HG03175 (cell line): ENCODE results near the gene ZNF8.
"Not testable (repeated sequence)": the region's sequence is repeated elsewhere in the genome, so short reads cannot be mapped to it uniquely, and the experiment has no call there.

ENCODE experiments used
- ATAC-seq: cut with Tn5 transposase; IDR thresholded peaks from one replicate; pipeline ENCODE4 v1.9.1; 2021; ENCODE audit warnings: mild to moderate bottlenecking, moderate library complexity; ENCODE audit not compliant: unreplicated experiment

ZNF8 gene

GRCh38 chr19:58278541-58279041 is at the start of gene ZNF8:
ZNF8 (plus strand) TSS chr19:58278955; CDS start chr19:58279082, 127 bp downstream.
- ATAC-seq = peak; percentile 97

DNA sequence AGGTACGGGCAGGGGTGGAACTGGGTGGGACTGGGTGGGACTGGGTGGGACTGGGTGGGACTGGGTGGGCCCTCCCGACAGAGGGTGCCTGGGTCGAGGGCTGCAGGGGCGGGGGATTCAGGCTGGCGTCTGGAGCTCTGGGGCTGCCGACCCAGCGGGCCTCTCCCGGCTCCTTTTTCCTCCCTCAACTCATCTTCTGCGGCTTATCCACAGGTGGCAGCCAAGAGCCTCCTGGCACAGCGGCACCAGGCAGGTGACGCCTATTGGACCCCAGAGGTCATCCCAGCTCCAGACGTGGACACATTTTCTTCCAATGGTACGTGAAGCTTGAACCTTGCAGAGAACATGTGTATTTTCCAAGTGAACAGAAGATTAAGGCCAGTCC is 49.5 kb upstream of the ZNF8 start:
- no peak for ATAC-seq

DNA sequence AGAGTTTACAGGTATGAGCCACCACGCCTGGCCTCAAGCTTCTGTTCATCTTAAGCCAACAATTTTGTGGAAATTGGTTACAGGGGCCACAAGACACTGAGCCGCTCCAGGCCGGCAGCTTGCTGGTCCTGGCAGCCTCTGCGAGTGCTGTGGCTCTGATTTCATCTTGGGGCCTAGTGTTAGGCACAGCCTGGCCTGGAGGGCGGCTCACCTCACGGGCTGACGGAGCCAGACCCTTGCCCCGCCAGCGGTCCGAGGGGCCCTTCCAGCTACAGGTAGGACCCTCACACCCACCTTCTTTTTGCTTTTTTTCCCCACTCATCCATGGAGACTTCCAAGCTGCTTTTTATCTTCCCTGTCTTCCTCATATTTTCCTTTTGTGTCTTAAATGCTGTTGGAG is 41.4 kb upstream of the ZNF8 start:
- no peak for ATAC-seq

GRCh38 chr19:58243351-58243750 is 35.4 kb upstream of the ZNF8 start:
- no peak for ATAC-seq

- no peak for ATAC-seq
Measured at GRCh38 chr19:58248886-58249285, 29.9 kb upstream of the ZNF8 start.

DNA sequence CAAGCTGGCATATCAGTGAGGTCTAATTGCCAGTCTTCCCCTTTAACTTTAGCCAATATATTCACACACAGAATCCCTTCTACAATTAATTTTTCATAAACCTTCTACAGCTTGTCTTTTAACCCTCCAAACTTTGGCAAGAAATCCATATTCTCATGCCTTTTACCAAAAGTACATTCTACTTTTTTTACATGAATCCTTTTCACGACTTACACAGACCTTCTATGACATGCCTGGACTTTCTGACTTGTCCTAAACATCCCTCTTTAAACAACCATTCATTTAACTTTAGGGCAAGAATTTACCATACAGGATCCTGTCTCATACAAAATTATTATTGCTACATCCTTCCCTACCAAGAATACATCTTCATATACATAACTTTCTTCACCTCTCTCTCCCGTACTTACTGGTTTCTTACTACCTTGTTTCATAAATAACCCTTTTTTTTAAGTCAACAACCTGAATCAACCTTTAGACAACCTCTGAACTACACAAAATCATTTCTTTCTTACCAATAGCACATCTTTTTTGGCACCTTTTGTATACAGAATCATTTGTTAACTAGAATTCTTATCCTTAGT is 26.6 kb upstream of the ZNF8 start:
- no peak for ATAC-seq

DNA sequence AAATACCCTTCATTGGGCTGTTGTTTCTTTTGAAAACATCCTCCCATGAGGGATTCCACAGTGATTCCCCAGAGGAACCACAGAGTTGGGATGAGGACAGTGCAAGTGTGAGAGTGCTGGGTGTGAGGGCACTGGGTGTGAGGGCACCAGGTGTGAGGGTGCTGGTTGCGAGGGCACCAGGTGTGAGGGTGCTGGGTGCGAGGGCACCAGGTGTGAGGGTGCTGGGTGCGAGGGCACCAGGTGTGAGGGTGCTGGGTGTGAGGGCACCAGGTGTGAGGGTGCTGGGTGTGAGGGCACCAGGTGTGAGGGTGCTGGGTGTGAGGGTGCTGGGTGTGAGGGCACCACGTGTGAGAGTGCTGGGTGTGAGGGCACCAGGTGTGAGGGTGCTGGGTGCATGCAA is 20.5 kb upstream of the ZNF8 start:
- ATAC-seq = not testable (repeated sequence)

DNA sequence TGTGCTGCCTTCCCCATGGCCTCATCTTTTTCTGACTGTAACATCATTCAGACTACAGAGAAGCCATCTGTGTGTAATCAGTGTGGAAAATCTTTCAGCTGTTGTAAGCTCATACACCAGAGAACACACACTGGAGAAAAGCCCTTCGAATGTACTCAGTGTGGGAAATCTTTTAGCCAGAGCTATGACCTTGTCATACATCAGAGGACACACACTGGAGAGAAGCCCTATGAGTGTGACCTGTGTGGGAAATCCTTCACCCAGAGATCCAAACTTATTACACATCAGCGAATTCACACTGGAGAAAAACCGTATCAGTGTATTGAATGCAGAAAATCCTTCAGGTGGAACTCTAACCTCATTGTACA is 17.2 kb upstream of the ZNF8 start:
- ATAC-seq = no peak

DNA sequence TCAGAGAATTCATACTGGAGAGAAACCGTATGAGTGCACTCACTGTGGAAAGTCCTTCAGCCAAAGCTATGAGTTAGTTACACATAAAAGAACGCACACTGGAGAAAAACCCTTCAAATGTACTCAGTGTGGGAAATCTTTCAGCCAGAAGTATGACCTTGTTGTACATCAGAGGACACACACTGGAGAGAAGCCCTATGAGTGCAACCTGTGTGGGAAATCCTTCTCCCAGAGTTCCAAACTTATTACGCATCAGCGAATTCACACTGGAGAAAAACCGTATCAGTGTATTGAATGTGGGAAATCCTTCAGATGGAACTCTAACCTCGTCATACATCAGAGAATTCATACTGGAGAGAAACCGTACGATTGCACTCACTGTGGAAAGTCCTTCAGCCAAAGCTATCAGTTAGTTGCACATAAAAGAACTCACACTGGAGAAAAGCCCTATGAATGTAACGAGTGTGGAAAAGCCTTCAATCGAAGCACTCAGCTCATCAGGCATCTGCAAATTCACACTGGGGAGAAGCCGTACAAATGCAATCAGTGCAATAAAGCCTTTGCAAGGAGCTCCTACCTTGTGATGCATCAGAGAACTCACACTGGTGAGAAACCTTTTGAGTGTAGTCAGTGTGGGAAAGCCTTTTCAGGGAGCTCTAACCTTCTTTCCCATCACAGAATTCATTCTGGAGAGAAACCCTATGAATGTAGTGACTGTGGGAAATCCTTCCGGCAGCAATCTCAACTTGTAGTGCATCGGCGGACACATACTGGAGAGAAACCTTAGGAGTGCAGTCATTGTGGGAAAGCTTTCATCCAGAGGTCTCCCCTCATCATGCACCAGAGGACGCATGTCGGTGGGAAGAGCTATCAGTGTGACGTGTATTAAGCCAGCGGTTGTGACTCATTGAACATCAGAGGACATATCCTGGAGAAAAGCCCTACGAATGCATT is 16.5 kb upstream of the ZNF8 start:
- no peak for ATAC-seq

DNA sequence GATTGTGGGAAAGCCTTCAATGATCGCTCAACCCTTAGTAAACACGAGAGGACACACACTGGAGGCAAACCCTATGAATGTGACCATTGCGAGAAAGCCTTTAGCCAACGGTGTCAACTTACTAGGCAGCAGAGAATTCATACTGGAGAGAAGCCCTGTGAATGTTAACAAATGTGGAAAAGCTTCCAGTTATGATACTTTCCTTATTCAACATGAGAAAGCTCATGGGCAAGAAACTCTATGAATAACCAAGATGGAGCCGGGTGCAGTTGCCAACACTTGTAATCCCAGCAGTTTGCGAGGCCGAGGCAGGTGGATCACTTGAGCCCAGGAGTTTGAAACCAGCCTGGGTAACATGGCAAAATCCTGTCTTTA is 15.8 kb upstream of the ZNF8 start:
- ATAC-seq = no peak

GRCh38 chr19:58265100-58265499 is 13.7 kb upstream of the ZNF8 start:
- no peak for ATAC-seq

- no peak for ATAC-seq
Measured at GRCh38 chr19:58268344-58268743, 10.4 kb upstream of the ZNF8 start.

DNA sequence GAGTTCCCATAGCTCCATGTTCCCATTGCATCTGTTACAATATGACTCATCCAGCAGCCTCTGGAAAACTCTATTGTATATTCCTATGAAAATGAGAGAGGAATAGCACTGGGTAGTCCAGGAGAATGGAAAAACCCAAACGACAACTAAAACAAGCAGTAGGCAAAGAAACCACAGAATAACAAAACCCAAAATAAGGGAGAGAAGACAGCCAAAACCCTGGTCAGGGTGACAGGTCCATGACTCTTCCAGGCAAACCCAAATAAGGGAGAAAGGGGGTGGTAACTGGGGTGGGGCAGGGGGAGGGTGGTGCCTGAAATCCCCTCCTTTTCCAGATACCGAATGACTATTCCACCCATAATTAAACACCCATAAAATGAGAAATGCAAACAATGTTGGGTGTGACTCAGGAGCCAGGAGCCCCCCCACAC is 4.0 kb upstream of the ZNF8 start:
- ATAC-seq = no peak

GRCh38 chr19:58275564-58275963 is 3.2 kb upstream of the ZNF8 start:
- ATAC-seq = no peak

DNA sequence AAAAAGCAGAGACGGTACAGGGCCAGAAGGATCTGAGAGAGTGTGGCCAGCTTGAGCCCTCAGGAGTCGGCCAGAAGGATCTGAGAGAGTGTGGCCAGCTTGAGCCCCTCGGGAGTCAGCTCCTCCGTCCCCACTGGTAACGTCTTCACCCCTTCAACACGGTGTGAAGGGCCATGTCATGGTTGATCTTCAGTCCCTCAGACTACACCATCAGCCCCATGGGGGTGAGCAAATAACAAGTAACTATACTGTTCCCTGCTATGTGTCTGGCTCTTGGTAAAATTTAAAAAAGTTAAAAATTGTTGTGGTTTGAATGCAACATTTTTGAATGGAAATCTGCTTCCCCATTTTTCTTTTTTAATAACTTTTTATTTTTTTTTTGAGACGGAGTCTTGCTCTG is 1.6 kb upstream of the ZNF8 start:
- no peak for ATAC-seq

GRCh38 chr19:58277748-58278540 is 811 bp upstream of the ZNF8 start:
- ATAC-seq = no peak

DNA sequence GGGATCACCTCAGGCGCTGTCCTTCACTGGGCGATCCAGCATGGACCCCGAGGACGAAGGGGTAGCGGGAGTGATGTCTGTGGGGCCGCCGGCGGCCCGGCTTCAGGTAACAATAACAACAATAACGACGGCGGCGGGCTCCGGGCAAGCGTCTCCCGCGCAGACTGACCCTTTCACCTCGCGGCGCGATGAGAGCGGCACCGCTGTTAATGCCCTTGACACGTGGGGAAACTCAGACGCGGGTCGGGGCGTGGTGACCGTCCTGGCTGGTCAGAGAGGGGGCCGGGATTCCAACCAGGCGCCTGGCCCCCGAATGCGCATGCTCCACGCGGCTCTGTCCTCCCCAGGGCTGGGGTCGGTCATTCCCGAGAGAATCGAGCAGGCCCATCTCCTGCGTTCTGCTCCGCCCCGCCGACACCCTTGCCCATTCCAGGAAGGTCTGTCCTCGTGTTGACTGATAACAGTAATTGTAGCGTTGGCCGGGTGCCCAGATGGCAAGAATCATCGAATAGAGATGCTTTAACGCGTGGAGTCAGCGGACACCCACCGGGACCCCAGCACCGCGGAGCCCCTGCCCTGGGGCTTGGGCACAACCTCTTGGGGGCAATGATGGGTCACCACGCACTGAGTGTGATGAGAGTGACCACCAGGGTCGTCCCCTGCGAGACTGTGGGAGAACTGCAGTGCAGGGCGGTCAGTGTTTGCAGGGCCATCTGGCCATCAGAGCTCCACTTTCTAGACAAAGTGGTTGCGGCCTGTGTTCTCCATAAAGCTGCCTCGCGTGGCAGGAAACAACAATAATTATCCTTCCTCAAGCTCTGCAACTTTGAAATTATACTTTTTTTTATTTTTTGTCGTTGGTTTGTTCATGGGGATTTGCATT is 528 bp downstream of the ZNF8 start:
- peak; percentile 23 for ATAC-seq

GRCh38 chr19:58279925-58280316 is 1.2 kb downstream of the ZNF8 start:
- ATAC-seq = no peak

- ATAC-seq = no peak
Measured at GRCh38 chr19:58284199-58284598, 5.4 kb downstream of the ZNF8 start.

GRCh38 chr19:58291943-58292342 is 13.2 kb downstream of the ZNF8 start:
- ATAC-seq = no peak
